Globus pallidus (tissue), 1 donor: ENCODE data around the gene PYROXD2.
"Not testable (repeated sequence)": the region's sequence is repeated elsewhere in the genome, so short reads cannot be mapped to it uniquely, and the experiment has no call there.

Experiments used
- DNase-seq: peaks from one replicate; pipeline ENCODE4 v3.0.0-alpha.2; 2015; ENCODE audit warnings: low spot score

Gene PYROXD2

GRCh38 chr10:98390406-98390805 lies 24.6 kb downstream of the PYROXD2 start:
- no peak for DNase-seq

GRCh38 chr10:98389398-98389797 lies 25.6 kb downstream of the PYROXD2 start:
- no peak for DNase-seq

GRCh38 chr10:98388101-98388655 lies 26.8 kb downstream of the PYROXD2 start:
- no peak for DNase-seq

- DNase-seq = no peak
These were observed 30.4 kb downstream of the PYROXD2 start for GRCh38 chr10:98384531-98385133.

GRCh38 chr10:98383869-98384268 lies 31.1 kb downstream of the PYROXD2 start:
- no peak for DNase-seq

GRCh38 chr10:98383134-98383667 lies 31.8 kb downstream of the PYROXD2 start:
- DNase-seq = not testable (repeated sequence)

- no peak for DNase-seq
These were observed 32.3 kb downstream of the PYROXD2 start for GRCh38 chr10:98382691-98383101.

- no peak for DNase-seq
These were observed 34.3 kb downstream of the PYROXD2 start for GRCh38 chr10:98380493-98381339.

- no peak for DNase-seq
These were observed 36.3 kb downstream of the PYROXD2 start for GRCh38 chr10:98378722-98379121.

GRCh38 chr10:98377536-98377935 lies 37.4 kb downstream of the PYROXD2 start:
- no peak for DNase-seq

- no peak for DNase-seq
These were observed 38.0 kb downstream of the PYROXD2 start for GRCh38 chr10:98377001-98377400.

- DNase-seq = no peak
These were observed 38.5 kb downstream of the PYROXD2 start for GRCh38 chr10:98376485-98376884.

- DNase-seq = no peak
These were observed 40.6 kb downstream of the PYROXD2 start for GRCh38 chr10:98374217-98374985.

- no peak for DNase-seq
These were observed 41.5 kb downstream of the PYROXD2 start for GRCh38 chr10:98373260-98374040.

GRCh38 chr10:98370831-98371820 lies 43.9 kb downstream of the PYROXD2 start:
- no peak for DNase-seq

- DNase-seq = no peak
These were observed 45.2 kb downstream of the PYROXD2 start for GRCh38 chr10:98369801-98370200.

- no peak for DNase-seq
These were observed 46.3 kb downstream of the PYROXD2 start for GRCh38 chr10:98368644-98369043.

- DNase-seq = peak; percentile 63
These were observed 47.2 kb downstream of the PYROXD2 start for GRCh38 chr10:98367604-98368451.

- DNase-seq = no peak
These were observed 48.9 kb downstream of the PYROXD2 start for GRCh38 chr10:98366062-98366530.
